Endodermal cell (in vitro differentiated cells): ENCODE data around the gene CD6. TPM values are rescaled to one million over a fixed set of nuclear protein-coding genes. Genes with fewer than 3 reads are reported as not detected.

ENCODE experiments used
- DNase-seq: peaks from one replicate; pipeline ENCODE4 v3.0.0-alpha.2; 2017
- H3K27ac ChIP-seq: 2 replicates; pipeline ENCODE4 v1.5.1; 2013; ENCODE audit warnings: mild to moderate bottlenecking, low read depth, low read length, moderate library complexity
- H3K27me3 ChIP-seq: 2 replicates; pipeline ENCODE4 v1.6.1; 2013; ENCODE audit warnings: mild to moderate bottlenecking, low read length, moderate library complexity; ENCODE audit not compliant: insufficient read depth, control insufficient read depth, poor library complexity, severe bottlenecking
- H3K36me3 ChIP-seq: 2 replicates; pipeline ENCODE4 v1.7.0; 2013; ENCODE audit warnings: mild to moderate bottlenecking, low read length, moderate library complexity; ENCODE audit not compliant: control insufficient read depth, insufficient read depth
- H3K4me1 ChIP-seq: one replicate; pipeline ENCODE4 v1.7.0; 2013; ENCODE audit warnings: low read length; ENCODE audit not compliant: control insufficient read depth, insufficient read depth
- H3K4me3 ChIP-seq: 2 replicates; pipeline ENCODE4 v1.5.1; 2013; ENCODE audit warnings: mild to moderate bottlenecking, low read length, moderate library complexity
- H3K9ac ChIP-seq: 2 replicates; pipeline ENCODE4 v1.6.1; 2013; ENCODE audit warnings: mild to moderate bottlenecking, low read length, moderate library complexity; ENCODE audit not compliant: poor library complexity, severe bottlenecking; ENCODE audit errors: extremely low read depth
- H3K9me3 ChIP-seq: 2 replicates; pipeline ENCODE4 v1.6.1; 2013; ENCODE audit warnings: mild to moderate bottlenecking, low read length, moderate library complexity; ENCODE audit not compliant: control insufficient read depth
- H3K27ac Mint-ChIP-seq: 2 replicates; pipeline ENCODE4 v1.8.0; 2020; ENCODE audit warnings: mixed read lengths
- H3K27me3 Mint-ChIP-seq: 2 replicates; pipeline ENCODE4 v1.8.0; 2021; ENCODE audit warnings: mild to moderate bottlenecking, mixed read lengths; ENCODE audit not compliant: insufficient read depth
- H3K36me3 Mint-ChIP-seq: 2 replicates; pipeline ENCODE4 v1.8.0; 2020; ENCODE audit warnings: low read depth, mixed read lengths
- H3K4me1 Mint-ChIP-seq: 2 replicates; pipeline ENCODE4 v1.8.0; 2020; ENCODE audit warnings: mixed read lengths
- H3K4me3 Mint-ChIP-seq: 2 replicates; pipeline ENCODE4 v1.8.0; 2020; ENCODE audit warnings: mild to moderate bottlenecking, moderate library complexity, mixed read lengths
- H3K9me3 Mint-ChIP-seq: 2 replicates; pipeline ENCODE4 v1.8.0; 2020; ENCODE audit warnings: mild to moderate bottlenecking, mixed read lengths
- WGBS, 2 experiments: methylation state at CpG; one replicate each; pipeline versions ENCODE4 v1.1.5 to v1.1.7; 2013; ENCODE audit warnings: missing lambda C conversion rate in 2 of 2, mixed read lengths in 1 of 2; ENCODE audit not compliant: insufficient coverage in 1 of 2, insufficient read length in 1 of 2; 5-methylcytosine and 5-hydroxymethylcytosine counted together
- total RNA-seq, 2 donors: library from RNA; stranded (reverse); fragmentation: NEBNext Ultra II Directional in 1 of 2; extraction: Animal tissue kit (Norgen Biotek cat#: 25700) in 1 of 2; gene quantifications; 2 replicates in 1 of 2; 3 replicates in 1 of 2; pipeline ENCODE4 v1.2.1, GENCODE V29; 2021
- TF ChIP-seq, protein P1 (sequence below): fragments of 200-600 bp; sonication (generic); conservative IDR thresholded peaks from 2 replicates; pipeline ENCODE4 v1.5.0; 2021; ENCODE audit warnings: antibody characterized with exemption, mild to moderate bottlenecking

Gene CD6
- total RNA-seq, 2 donors from 2014 or later: 1.5 to 1.6 TPM

DNA sequence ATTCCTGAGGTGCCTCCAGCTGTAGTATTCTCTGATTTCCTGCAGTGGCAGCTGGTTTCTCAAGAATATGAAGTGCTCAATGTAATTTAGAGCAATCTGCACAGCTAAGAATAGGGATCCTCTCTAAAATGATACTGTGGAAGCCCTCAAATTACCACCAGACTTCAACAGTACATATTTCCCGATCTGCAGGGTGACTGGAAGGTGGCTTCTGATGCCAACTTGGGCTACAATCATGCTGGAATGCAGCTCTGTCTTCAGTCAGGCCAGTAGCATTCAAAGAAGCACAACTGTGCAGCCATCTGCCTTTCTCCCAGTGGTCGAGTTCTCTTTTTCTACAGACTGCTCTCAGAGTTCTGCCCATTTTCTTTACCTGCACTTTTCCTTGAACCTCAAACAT is 75.4 kb downstream of the CD6 start:
- Histone ChIP-seq H3K9ac (no peak overlapping the region), H3K36me3 (no peaks in the 10 kb centered on the region), H3K27me3 (peaks cover 11% of the 10 kb centered on the region), H3K4me3 (no peak overlapping the region), H3K4me1 (peaks cover 2% of the 10 kb centered on the region), H3K9me3 (no peaks in the 10 kb centered on the region), H3K27ac (no peak overlapping the region)
- Mint-ChIP-seq H3K27ac (no peak overlapping the region), H3K9me3 (no peaks in the 10 kb centered on the region), H3K4me3 (no peak overlapping the region), H3K4me1 (peaks cover 10% of the 10 kb centered on the region), H3K36me3 (no peaks in the 10 kb centered on the region), H3K27me3 (peaks cover 23% of the 10 kb centered on the region)
- TF ChIP-seq, protein P1, sequence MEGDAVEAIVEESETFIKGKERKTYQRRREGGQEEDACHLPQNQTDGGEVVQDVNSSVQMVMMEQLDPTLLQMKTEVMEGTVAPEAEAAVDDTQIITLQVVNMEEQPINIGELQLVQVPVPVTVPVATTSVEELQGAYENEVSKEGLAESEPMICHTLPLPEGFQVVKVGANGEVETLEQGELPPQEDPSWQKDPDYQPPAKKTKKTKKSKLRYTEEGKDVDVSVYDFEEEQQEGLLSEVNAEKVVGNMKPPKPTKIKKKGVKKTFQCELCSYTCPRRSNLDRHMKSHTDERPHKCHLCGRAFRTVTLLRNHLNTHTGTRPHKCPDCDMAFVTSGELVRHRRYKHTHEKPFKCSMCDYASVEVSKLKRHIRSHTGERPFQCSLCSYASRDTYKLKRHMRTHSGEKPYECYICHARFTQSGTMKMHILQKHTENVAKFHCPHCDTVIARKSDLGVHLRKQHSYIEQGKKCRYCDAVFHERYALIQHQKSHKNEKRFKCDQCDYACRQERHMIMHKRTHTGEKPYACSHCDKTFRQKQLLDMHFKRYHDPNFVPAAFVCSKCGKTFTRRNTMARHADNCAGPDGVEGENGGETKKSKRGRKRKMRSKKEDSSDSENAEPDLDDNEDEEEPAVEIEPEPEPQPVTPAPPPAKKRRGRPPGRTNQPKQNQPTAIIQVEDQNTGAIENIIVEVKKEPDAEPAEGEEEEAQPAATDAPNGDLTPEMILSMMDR: no peak
- WGBS, 2 experiments: 78 to 79% methylated on average over 2 of the region's 2 CpGs
- DNase-seq: no peak

DNA sequence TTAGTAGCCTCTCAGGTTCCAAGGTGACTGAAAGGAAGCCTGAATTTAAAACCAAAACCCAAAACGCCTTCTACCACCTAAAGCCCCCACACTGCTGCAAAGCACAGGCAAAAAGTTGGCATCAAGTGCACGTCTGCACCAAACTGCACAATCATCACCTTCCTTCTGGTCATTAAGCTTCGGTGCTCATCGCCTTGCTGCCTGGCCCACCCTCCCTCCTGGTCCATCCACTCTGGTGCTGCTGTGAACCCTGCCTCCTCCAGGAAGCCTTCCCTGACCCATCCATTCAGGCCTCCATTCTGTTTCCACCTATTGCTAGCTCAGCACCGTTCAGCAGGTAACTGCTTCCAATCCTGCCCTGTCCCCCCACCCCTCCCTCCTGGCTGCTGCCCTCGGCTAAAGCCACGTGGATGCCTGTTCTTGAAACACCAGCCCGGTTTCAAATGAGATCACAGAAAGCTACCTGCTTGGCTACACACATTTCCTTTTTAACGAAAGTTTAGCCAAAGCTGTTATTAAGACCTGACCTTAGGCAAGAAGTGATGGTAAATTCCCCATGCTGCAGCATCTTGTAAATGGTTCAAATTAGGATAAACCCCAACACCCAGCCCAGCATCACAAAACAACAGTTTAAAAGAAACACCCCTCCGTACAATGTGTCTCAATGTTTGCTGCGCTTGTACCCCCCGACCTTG is 77.0 kb downstream of the CD6 start:
- Mint-ChIP-seq H3K4me3 (no peak overlapping the region), H3K27me3 (peaks cover 23% of the 10 kb centered on the region), H3K9me3 (no peaks in the 10 kb centered on the region), H3K36me3 (no peaks in the 10 kb centered on the region), H3K27ac (no peak overlapping the region), H3K4me1 (no peaks in the 10 kb centered on the region)
- Histone ChIP-seq H3K27me3 (peaks cover 11% of the 10 kb centered on the region), H3K4me1 (no peaks in the 10 kb centered on the region), H3K4me3 (no peak overlapping the region), H3K9ac (no peak overlapping the region), H3K36me3 (no peaks in the 10 kb centered on the region), H3K9me3 (no peaks in the 10 kb centered on the region), H3K27ac (no peak overlapping the region)
- WGBS, 2 experiments: 89 to 99% methylated on average over 7 to 12 of the region's 12 CpGs
- DNase-seq: no peak
- TF ChIP-seq, protein P1: no peak

DNA sequence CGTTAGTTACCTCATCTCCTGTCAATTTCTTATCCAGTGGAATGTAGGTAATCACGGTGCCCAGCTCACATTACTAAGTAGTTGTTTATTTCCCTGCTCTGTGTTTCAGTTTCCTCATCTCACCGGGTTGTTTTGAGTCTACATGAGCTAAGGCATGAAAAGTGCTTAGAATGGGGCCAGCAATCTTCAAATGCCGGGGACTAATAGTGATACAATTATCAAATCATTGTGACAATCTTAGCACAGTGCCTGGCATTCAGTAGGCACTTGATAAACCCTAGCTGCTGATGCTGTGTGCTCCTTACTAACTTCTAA is 77.5 kb downstream of the CD6 start:
- H3K4me3 Mint-ChIP-seq: no peak overlapping the region
- WGBS, 2 experiments: 86 to 89% methylated on average over 4 of the region's 4 CpGs

More for the DNA sequence above, 77.5 kb downstream of the CD6 start:
- peaks cover 11% of the 10 kb centered on the region for H3K27me3 ChIP-seq
- H3K9me3 ChIP-seq: no peaks in the 10 kb centered on the region
- no peaks in the 10 kb centered on the region for H3K4me1 Mint-ChIP-seq
- H3K27ac ChIP-seq: no peak overlapping the region
- no peaks in the 10 kb centered on the region for H3K9me3 Mint-ChIP-seq
- H3K9ac ChIP-seq: no peak overlapping the region
- no peaks in the 10 kb centered on the region for H3K36me3 Mint-ChIP-seq
- TF ChIP-seq, protein P1: no peak
- H3K36me3 ChIP-seq: no peaks in the 10 kb centered on the region
- DNase-seq: no peak
- H3K4me1 ChIP-seq: no peaks in the 10 kb centered on the region
- peaks cover 23% of the 10 kb centered on the region for H3K27me3 Mint-ChIP-seq
- H3K27ac Mint-ChIP-seq: no peak overlapping the region
- H3K4me3 ChIP-seq: no peak overlapping the region
